ENCODE data around the gene CAVIN1.
"Not testable (repeated sequence)": the region's sequence is repeated elsewhere in the genome, so short reads cannot be mapped to it uniquely, and the experiment has no call there.

DNA sequence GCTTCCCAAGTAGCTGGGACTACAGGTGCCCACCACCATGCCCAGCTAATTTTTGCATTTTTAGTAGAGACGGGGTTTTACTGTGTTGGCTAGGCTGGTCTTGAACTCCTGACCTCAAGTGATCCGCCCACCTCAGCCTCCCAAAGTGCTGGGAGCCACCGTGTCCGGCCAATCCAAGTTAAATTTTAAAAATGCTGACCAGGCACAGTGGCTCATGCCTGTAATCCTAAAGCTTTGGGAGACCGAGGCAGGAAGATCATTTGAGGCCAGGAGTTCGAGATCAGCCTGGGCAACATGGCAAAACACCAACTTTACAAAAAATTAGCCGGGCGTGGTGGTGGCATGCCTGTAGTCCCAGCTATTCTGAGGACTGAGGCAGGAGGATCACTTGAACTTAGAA is 31.6 kb downstream of the CAVIN1 start:
- not testable (repeated sequence) for TF ChIP-seq EZH2 (optimal IDR thresholded peaks at IDR 0.05; ENCODE audit: low read depth, low read length); CTCF (IDR thresholded peaks at IDR 0.05; ENCODE audit: low read length); EZH2phosphoT487 (IDR thresholded peaks at IDR 0.05; ENCODE audit: low read length)
